SK-N-MC (cell line): ENCODE results near the gene CENPVL1.

Experiments used
- EZH2 ChIP-seq: fragments of 200-600 bp; sonication (generic); IDR thresholded peaks from one replicate; pipeline ENCODE4 v1.6.1; 2017; ENCODE audit warnings: antibody characterized with exemption
- POLR2AphosphoS5 ChIP-seq: IDR thresholded peaks from 2 replicates; pipeline ENCODE4 v1.6.1; 2012; ENCODE audit warnings: mild to moderate bottlenecking, low read depth, low read length, borderline replicate concordance

- TF ChIP-seq EZH2 (no peak), POLR2AphosphoS5 (no peak)
Measured at GRCh38 chrX:51742586-51742985, 32.3 kb downstream of the CENPVL1 start.
